Common myeloid progenitor, CD34-positive (primary cell): ENCODE results near the gene GNAI1.

Experiments
- CTCF ChIA-PET: fragments of 350-600 bp; sonication (Branson Sonifier 250); formaldehyde crosslinking; loops from one replicate; lab custom pipeline; 2021; ENCODE audit warnings: antibody characterized with exemption; lab: Charles Lee
- POLR2A ChIA-PET: fragments of 350-600 bp; sonication (Branson Sonifier 250); formaldehyde crosslinking; loops from one replicate; lab custom pipeline; 2021; ENCODE audit warnings: antibody characterized with exemption; lab: Charles Lee
- DNase-seq, 3 donors: peaks; one replicate each; pipeline versions ENCODE4 v3.0.0 to v3.0.0-alpha.2; 2013
- H3K27ac ChIP-seq, 2 experiments: 1 replicate in 1 of 2; 2 replicates in 1 of 2; pipeline ENCODE4 v1.7.0; 2013; ENCODE audit warnings: inconsistent platforms in 2 of 2, low read length in 2 of 2, mild to moderate bottlenecking in 2 of 2, low read depth in 1 of 2, moderate library complexity in 1 of 2; ENCODE audit not compliant: severe bottlenecking in 2 of 2, insufficient read depth in 1 of 2, poor library complexity in 1 of 2
- H3K27me3 ChIP-seq, 5 experiments: replicated peaks in 2 of 5; 1 replicate in 3 of 5; 2 replicates in 2 of 5; pipeline versions ENCODE4 v1.6.1 to v1.7.0; 2013; ENCODE audit warnings: low read length in 4 of 5, mild to moderate bottlenecking in 2 of 5, moderate library complexity in 2 of 5, inconsistent platforms in 1 of 5; ENCODE audit not compliant: insufficient read depth in 5 of 5, control insufficient read depth in 4 of 5
- H3K36me3 ChIP-seq, 4 experiments: 1 replicate in 2 of 4; 2 replicates in 2 of 4; pipeline versions ENCODE4 v1.6.1 to v1.7.0; 2013; ENCODE audit warnings: low read length in 3 of 4, control low read depth in 1 of 4, mild to moderate bottlenecking in 1 of 4; ENCODE audit not compliant: control insufficient read depth in 4 of 4, insufficient read depth in 4 of 4
- H3K4me1 ChIP-seq, 4 experiments: 1 replicate in 3 of 4; 2 replicates in 1 of 4; pipeline versions ENCODE4 v1.6.1 to v1.7.1; 2013; ENCODE audit warnings: low read length in 3 of 4, mild to moderate bottlenecking in 3 of 4, control low read depth in 1 of 4, inconsistent platforms in 1 of 4, moderate library complexity in 1 of 4; ENCODE audit not compliant: control insufficient read depth in 4 of 4, insufficient read depth in 4 of 4; ENCODE audit errors: control extremely low read depth in 1 of 4
- H3K4me3 ChIP-seq, 7 experiments: 1 replicate in 4 of 7; 2 replicates in 3 of 7; pipeline versions ENCODE4 v1.5.1 to v1.7.0; 2013; ENCODE audit warnings: mild to moderate bottlenecking in 7 of 7, low read length in 6 of 7, moderate library complexity in 6 of 7, inconsistent platforms in 2 of 7, low read depth in 2 of 7, control low read depth in 1 of 7; ENCODE audit not compliant: insufficient read depth in 4 of 7, control insufficient read depth in 1 of 7; ENCODE audit errors: extremely low read depth in 1 of 7
- H3K9me3 ChIP-seq, 5 experiments: 1 replicate in 4 of 5; 2 replicates in 1 of 5; pipeline versions ENCODE4 v1.6.1 to v1.7.1; 2013; ENCODE audit warnings: low read length in 4 of 5, mild to moderate bottlenecking in 2 of 5, inconsistent platforms in 1 of 5, low read depth in 1 of 5, moderate library complexity in 1 of 5; ENCODE audit not compliant: control insufficient read depth in 4 of 5, insufficient read depth in 2 of 5; ENCODE audit errors: control extremely low read depth in 1 of 5
- WGBS: methylation state at CpG from one replicate; pipeline ENCODE4 v1.1.5; 2013; ENCODE audit not compliant: insufficient coverage; 5-methylcytosine and 5-hydroxymethylcytosine counted together

Gene GNAI1

GRCh38 chr7:80107278-80107677, 27.4 kb upstream of the GNAI1 start:
- no peaks in the 10 kb centered on the region for H3K36me3 ChIP-seq
- H3K9me3 ChIP-seq, result peaks cover 0 to 8% (median 0%) of the 10 kb centered on the region in 5 experiments
- DNase-seq, result peak; percentile 81 to 97 (median 92)
- ChIA-PET CTCF (interaction anchor here (1.0 to 12.7 kb wide), 5 partner anchors 11 to 30 kb away, joined by 3 to 136 read pairs (median 6); partner anchors contain the start of gene GNAI1), POLR2A (interaction anchor here (0.7 to 1.8 kb wide), 4 partner anchors 21 to 75 kb away, joined by 3 to 7 read pairs (median 3); partner anchors contain the start of gene GNAI1)
- WGBS, result no CpG with 5 or more reads among the region's 1 CpG
- no peaks in the 10 kb centered on the region for H3K27me3 ChIP-seq
- peak overlapping the region in 1 of 7 experiments; percentile 28 for H3K4me3 ChIP-seq
- H3K27ac ChIP-seq, result peak overlapping the region; percentile 35 to 74
- peaks cover 26 to 56% (median 39%) of the 10 kb centered on the region in 4 experiments for H3K4me1 ChIP-seq

- CTCF ChIA-PET, result interaction anchor here (1.2 to 12.7 kb wide), 3 partner anchors 9 to 20 kb away, joined by 3 to 136 read pairs (median 7); partner anchors contain the start of gene GNAI1
- WGBS, result 68% methylated on average over 3 of the region's 5 CpGs
- no peak overlapping the region for H3K27ac ChIP-seq
- no peaks in the 10 kb centered on the region for H3K36me3 ChIP-seq
- no peak overlapping the region for H3K4me3 ChIP-seq
- H3K27me3 ChIP-seq, result no peaks in the 10 kb centered on the region
- peaks cover 23 to 60% (median 35%) of the 10 kb centered on the region in 4 experiments for H3K4me1 ChIP-seq
- peaks cover 0 to 5% (median 0%) of the 10 kb centered on the region in 5 experiments for H3K9me3 ChIP-seq
- DNase-seq, result peak in 1 of 3 donors; percentile 58
- POLR2A ChIA-PET, result interaction anchor here (0.7 kb wide), 1 partner anchor 67 kb away, joined by 3 read pairs; no protein-coding TSS in a partner anchor
Measured at GRCh38 chr7:80110376-80110775, 24.3 kb upstream of the GNAI1 start.

- ChIA-PET POLR2A (no interaction called here), CTCF (interaction anchor here (1.0 to 12.7 kb wide), 5 partner anchors 9 to 130 kb away, joined by 3 to 136 read pairs (median 5); partner anchors contain the start of gene GNAI1)
- WGBS, result 72% methylated on average over 3 of the region's 4 CpGs
- H3K36me3 ChIP-seq, result no peaks in the 10 kb centered on the region
- H3K4me1 ChIP-seq, result peaks cover 0 to 29% (median 3%) of the 10 kb centered on the region in 4 experiments
- peak in 1 of 3 donors; percentile 33 for DNase-seq
- H3K27ac ChIP-seq, result no peak overlapping the region
- no peaks in the 10 kb centered on the region for H3K27me3 ChIP-seq
- H3K9me3 ChIP-seq, result peaks cover 0 to 5% (median 0%) of the 10 kb centered on the region in 5 experiments
- peak overlapping the region in 2 of 7 experiments; percentile 14 to 57 for H3K4me3 ChIP-seq
Measured at GRCh38 chr7:80114159-80114558, 20.5 kb upstream of the GNAI1 start.

- peak; percentile 53 to 94 (median 94) for DNase-seq
- Histone ChIP-seq H3K4me3 (peak overlapping the region in 3 of 7 experiments; percentile 1 to 36 (median 2)), H3K4me1 (peaks cover 24 to 53% (median 28%) of the 10 kb centered on the region in 4 experiments), H3K27me3 (no peaks in the 10 kb centered on the region), H3K27ac (no peak overlapping the region), H3K36me3 (no peaks in the 10 kb centered on the region), H3K9me3 (no peaks in the 10 kb centered on the region)
- no CpG with 5 or more reads among the region's 4 CpGs for WGBS
- CTCF ChIA-PET, result interaction anchor here (1.9 kb wide), 1 partner anchor 9 kb away, joined by 6 read pairs; no protein-coding TSS in a partner anchor
- POLR2A ChIA-PET, result no interaction called here
Measured at GRCh38 chr7:80124526-80125264, 9.9 kb upstream of the GNAI1 start.

GRCh38 chr7:80127412-80128160, 7.0 kb upstream of the GNAI1 start:
- no peaks in the 10 kb centered on the region for H3K27me3 ChIP-seq
- WGBS, result no CpG with 5 or more reads among the region's 1 CpG
- DNase-seq, result no peak
- POLR2A ChIA-PET, result no interaction called here
- H3K27ac ChIP-seq, result no peak overlapping the region
- no peaks in the 10 kb centered on the region for H3K36me3 ChIP-seq
- H3K4me3 ChIP-seq, result peak overlapping the region in 1 of 7 experiments; percentile 23
- H3K4me1 ChIP-seq, result peaks cover 29 to 59% (median 35%) of the 10 kb centered on the region in 4 experiments
- CTCF ChIA-PET, result interaction anchor here (0.6 to 10.1 kb wide), 7 partner anchors 18 to 47 kb away, joined by 3 to 136 read pairs (median 5); no protein-coding TSS in a partner anchor
- H3K9me3 ChIP-seq, result no peaks in the 10 kb centered on the region

GRCh38 chr7:80128918-80129317, 5.7 kb upstream of the GNAI1 start:
- Histone ChIP-seq H3K27me3 (no peaks in the 10 kb centered on the region), H3K4me1 (peaks cover 36 to 69% (median 44%) of the 10 kb centered on the region in 4 experiments), H3K27ac (no peak overlapping the region), H3K4me3 (peak overlapping the region in 1 of 7 experiments; percentile 35), H3K36me3 (no peaks in the 10 kb centered on the region), H3K9me3 (no peaks in the 10 kb centered on the region)
- DNase-seq, result peak in 2 of 3 donors; percentile 76 to 79
- 61% methylated on average over 3 of the region's 3 CpGs for WGBS
- ChIA-PET POLR2A (interaction anchor here (0.6 to 0.7 kb wide), 2 partner anchors 20 to 32 kb away, joined by 3 read pairs; no protein-coding TSS in a partner anchor), CTCF (interaction anchor here (1.4 to 10.1 kb wide), 3 partner anchors 9 to 31 kb away, joined by 3 to 136 read pairs (median 14); no protein-coding TSS in a partner anchor)
